Stomach (tissue), 9 donors: ENCODE data around the gene CCDC157. TPM values are rescaled to one million over a fixed set of nuclear protein-coding genes. Genes with fewer than 3 reads are reported as not detected.

Source experiments
- DNase-seq, 2 donors: peaks; one replicate each; pipeline versions ENCODE4 v3.0.0 to v3.0.0-alpha.2; 2013 to 2019
- H3K27ac ChIP-seq, 5 donors: fragments of 200-600 bp in 4 of 5; sonication (generic) in 4 of 5; one replicate each; pipeline ENCODE4 v1.5.1; 2013 to 2019; ENCODE audit warnings: mild to moderate bottlenecking in 1 of 5, moderate library complexity in 1 of 5
- H3K27me3 ChIP-seq, 3 donors: fragments of 200-600 bp; sonication (generic); one replicate each; pipeline ENCODE4 v1.5.1; 2017 to 2019; ENCODE audit warnings: mixed run types in 1 of 3
- H3K36me3 ChIP-seq, 4 donors: fragments of 200-600 bp; sonication (generic); 1 replicate in 3 of 4; 2 replicates in 1 of 4; pipeline ENCODE4 v1.5.1; 2016 to 2019
- H3K4me1 ChIP-seq, 4 donors: fragments of 200-600 bp; sonication (generic); one replicate each; pipeline ENCODE4 v1.5.1; 2016 to 2019
- H3K4me3 ChIP-seq, 4 donors: fragments of 200-600 bp; sonication (generic) in 3 of 4; one replicate each; pipeline ENCODE4 v1.5.1; 2016 to 2019; ENCODE audit warnings: mild to moderate bottlenecking in 1 of 4
- H3K9me3 ChIP-seq, 4 donors: fragments of 200-600 bp; sonication (generic); one replicate each; pipeline ENCODE4 v1.5.1; 2016 to 2019
- CTCF ChIP-seq, 7 experiments: fragments of 450-650 bp in 4 of 7; fragments of 200-600 bp in 3 of 7; sonication (generic) in 3 of 7; IDR thresholded peaks; one replicate each; pipeline ENCODE4 v1.5.1; 2016 to 2019; ENCODE audit warnings: antibody characterized with exemption in 7 of 7, control low read depth in 2 of 7, mild to moderate bottlenecking in 1 of 7
- EP300 ChIP-seq: sonication (generic); formaldehyde crosslinking; IDR thresholded peaks from one replicate; pipeline ENCODE4 v1.6.1; 2017; ENCODE audit warnings: antibody characterized with exemption
- POLR2A ChIP-seq, 4 donors: fragments of 450-650 bp; IDR thresholded peaks; one replicate each; pipeline ENCODE4 v1.6.1; 2016; ENCODE audit warnings: antibody characterized with exemption in 4 of 4, control low read depth in 2 of 4, mild to moderate bottlenecking in 1 of 4, moderate library complexity in 1 of 4
- POLR2AphosphoS5 ChIP-seq, 3 donors: sonication (generic); formaldehyde crosslinking; IDR thresholded peaks; one replicate each; pipeline ENCODE4 v1.6.1; 2016; ENCODE audit warnings: antibody characterized with exemption in 3 of 3
- WGBS, 5 donors: extraction: QIAGEN DNeasy Blood & Tissue Kit in 3 of 5; methylation state at CpG; one replicate each; pipeline versions ENCODE4 v1.1.5 to v1.1.7; 2013 to 2018; 5-methylcytosine and 5-hydroxymethylcytosine counted together
- intact Hi-C: fragments of 100-400 bp; cut with DNase I; formaldehyde crosslinking; loops from one replicate; pipeline ENCODE4 v1.15.1; 2023; ENCODE audit warnings: low total_unique reads
- polyA plus RNA-seq, 3 donors: library from polyadenylated mRNA; stranded (reverse); fragments of 200-250 nt; gene quantifications; one replicate each; pipeline ENCODE4 v1.2.3, GENCODE V29; 2013
- total RNA-seq, 5 donors: library from RNA; depleted of rRNA; stranded (reverse); fragments of >200 nt; gene quantifications; one replicate each; pipeline versions ENCODE4 v1.1.0 to v1.2.3, GENCODE V29; 2014 to 2016
- donor health status: healthy with polysubstance abuse.
- donor health status: Bipolar disorder and iron deficiency.
- donor health status: healthy.

Gene CCDC157
- total and polyA plus RNA-seq, 8 donors, result 0.73 to 9.0 (median 2.2) TPM; not detected in 1

GRCh38 chr22:30358541-30358940 lies 1.7 kb downstream of the CCDC157 start:
- WGBS, 5 donors, result 86 to 96% (median 91%) methylated on average over 6 of the region's 6 CpGs
- peaks cover 0 to 22% (median 8%) of the 10 kb centered on the region in 4 donors for H3K36me3 ChIP-seq
- H3K27ac ChIP-seq, result no peak overlapping the region
- no peak overlapping the region for H3K4me3 ChIP-seq
- intact Hi-C loops, result no loop called here
- H3K4me1 ChIP-seq, result peaks cover 24 to 38% (median 37%) of the 10 kb centered on the region in 4 donors
- no peak for DNase-seq
- no peaks in the 10 kb centered on the region for H3K27me3 ChIP-seq
- no peak for TF ChIP-seq POLR2A (IDR thresholded peaks at IDR 0.05)
- no peaks in the 10 kb centered on the region for H3K9me3 ChIP-seq

GRCh38 chr22:30361916-30362650 lies 5.3 kb downstream of the CCDC157 start:
- Histone ChIP-seq H3K4me1 (peaks cover 0 to 11% (median 9%) of the 10 kb centered on the region in 4 donors), H3K36me3 (peaks cover 0 to 28% (median 12%) of the 10 kb centered on the region in 4 donors), H3K9me3 (no peaks in the 10 kb centered on the region), H3K27ac (no peak overlapping the region), H3K4me3 (no peak overlapping the region), H3K27me3 (no peaks in the 10 kb centered on the region)
- 78 to 86% (median 83%) methylated on average over 10 of the region's 10 CpGs for WGBS, 5 donors
- intact Hi-C loops, result no loop called here
- no peak for DNase-seq
- no peak for TF ChIP-seq POLR2A (IDR thresholded peaks at IDR 0.05)
- no peak for TF ChIP-seq POLR2AphosphoS5 (IDR thresholded peaks at IDR 0.05)
- no peak for TF ChIP-seq CTCF (IDR thresholded peaks at IDR 0.05)
- no peak for TF ChIP-seq EP300

- Histone ChIP-seq H3K27ac (no peak overlapping the region), H3K4me3 (no peak overlapping the region), H3K27me3 (no peaks in the 10 kb centered on the region), H3K4me1 (peaks cover 0 to 4% (median 3%) of the 10 kb centered on the region in 4 donors), H3K36me3 (peaks cover 0 to 28% (median 12%) of the 10 kb centered on the region in 4 donors), H3K9me3 (no peaks in the 10 kb centered on the region)
- DNase-seq, result peak in 1 of 2 donors; percentile 37
- no peak for TF ChIP-seq CTCF (IDR thresholded peaks at IDR 0.05)
- no peak for TF ChIP-seq EP300
- no peak for TF ChIP-seq POLR2A (IDR thresholded peaks at IDR 0.05)
- TF ChIP-seq POLR2AphosphoS5 (IDR thresholded peaks at IDR 0.05), result no peak
- intact Hi-C loops, result no loop called here
- 71 to 81% (median 76%) methylated on average over 7 of the region's 7 CpGs for WGBS, 5 donors
Measured at GRCh38 chr22:30362651-30363281, 6.0 kb downstream of the CCDC157 start.

- no peaks in the 10 kb centered on the region for H3K9me3 ChIP-seq
- H3K4me1 ChIP-seq, result no peaks in the 10 kb centered on the region
- intact Hi-C loops, result no loop called here
- no peak for DNase-seq
- WGBS, 5 donors, result 90 to 94% (median 92%) methylated on average over 16 to 18 of the region's 18 CpGs
- H3K27me3 ChIP-seq, result no peaks in the 10 kb centered on the region
- peaks cover 0 to 28% (median 12%) of the 10 kb centered on the region in 4 donors for H3K36me3 ChIP-seq
- TF ChIP-seq EP300 (no peak), CTCF (IDR thresholded peaks at IDR 0.05) (no peak), POLR2A (IDR thresholded peaks at IDR 0.05) (no peak), POLR2AphosphoS5 (IDR thresholded peaks at IDR 0.05) (no peak)
- H3K27ac ChIP-seq, result no peak overlapping the region
- no peak overlapping the region for H3K4me3 ChIP-seq
Measured at GRCh38 chr22:30365891-30366290, 9.1 kb downstream of the CCDC157 start.
